Measurements from ENCODE around the gene CD83.

The CD83 gene

DNA sequence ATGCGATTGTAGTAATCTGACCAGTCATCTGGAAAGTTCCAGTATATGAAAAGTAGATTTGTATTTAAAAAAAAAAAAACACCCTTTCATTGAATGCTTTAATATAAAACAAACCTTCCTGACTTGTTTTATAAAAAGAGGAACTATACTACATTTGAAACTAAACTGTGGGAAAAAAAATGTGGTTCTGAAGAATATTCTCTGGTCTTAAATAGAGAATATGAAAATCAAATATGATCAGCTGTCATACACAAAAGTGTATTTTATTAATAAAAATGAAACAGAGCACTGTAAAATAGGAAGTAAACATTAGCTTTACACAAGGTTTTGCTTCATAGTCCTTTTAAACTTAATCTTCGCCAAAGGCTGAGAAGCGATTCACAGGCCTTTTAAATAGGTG, 25.3 kb upstream of the CD83 start:
- no peak for DNase-seq

DNA sequence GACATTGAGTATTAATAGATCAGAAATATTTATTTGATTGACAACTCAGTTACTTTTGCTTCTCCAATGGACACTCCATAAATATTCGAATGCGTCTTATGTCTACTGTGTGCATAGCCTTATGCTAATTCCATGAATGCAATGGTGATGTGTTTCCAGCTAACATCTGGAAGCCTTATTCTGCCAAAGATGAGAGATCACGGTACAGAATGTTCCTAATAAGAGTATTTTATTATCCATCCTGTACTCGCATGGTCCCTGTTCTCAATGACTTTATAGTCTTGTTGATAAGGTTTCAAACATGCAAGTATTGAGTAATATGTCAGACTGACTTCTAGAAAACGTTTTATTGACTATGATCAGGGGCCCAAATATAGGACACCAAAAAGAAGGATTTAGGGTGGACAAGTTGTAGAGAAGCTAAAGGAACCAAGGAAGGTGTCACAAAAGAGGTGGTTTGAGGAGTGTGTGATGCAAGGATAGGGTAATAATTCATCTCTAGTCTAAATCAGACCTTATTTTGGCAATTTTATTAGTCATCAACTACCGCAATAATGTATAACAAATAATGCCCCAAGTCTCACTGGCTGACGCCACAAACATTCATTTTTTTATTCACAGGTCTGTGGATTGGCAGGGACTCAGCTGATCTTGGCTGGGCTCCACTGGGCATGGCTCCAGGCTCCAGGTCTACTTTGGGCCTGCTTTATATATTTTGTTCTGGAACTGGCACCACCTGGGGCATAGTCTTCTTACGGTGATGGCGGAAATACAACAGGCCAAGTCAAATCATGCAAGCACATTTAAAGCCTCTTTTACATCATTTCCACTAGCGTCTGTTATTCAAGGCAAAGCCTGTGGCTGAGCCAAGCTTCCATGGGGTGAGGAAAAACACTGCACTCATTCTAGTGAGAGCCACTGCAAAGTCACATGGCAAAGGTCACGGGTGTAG, 24.5 kb upstream of the CD83 start:
- no peak for DNase-seq

DNA sequence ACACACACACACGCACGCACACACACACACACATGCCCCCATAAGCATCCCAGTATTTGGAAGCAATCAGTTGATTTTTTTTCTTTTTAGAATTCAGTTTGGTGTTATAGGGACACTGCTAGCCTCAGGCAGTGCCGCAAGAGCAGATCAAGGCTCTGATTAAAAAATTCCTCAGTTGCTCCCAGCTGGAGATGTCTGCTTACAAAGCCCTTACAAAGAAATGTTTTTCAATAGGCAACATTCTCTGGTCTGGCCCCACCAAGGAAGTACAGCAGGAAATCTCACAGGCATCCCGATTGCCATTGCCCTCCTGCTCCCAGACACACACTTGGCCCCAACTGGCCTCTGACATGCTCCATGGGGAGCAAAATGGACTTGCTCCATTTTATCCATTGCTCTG, 22.9 kb upstream of the CD83 start:
- DNase-seq = no peak

- DNase-seq = no peak
These were observed 22.1 kb upstream of the CD83 start for GRCh38 chr6:14095437-14095836.

DNA sequence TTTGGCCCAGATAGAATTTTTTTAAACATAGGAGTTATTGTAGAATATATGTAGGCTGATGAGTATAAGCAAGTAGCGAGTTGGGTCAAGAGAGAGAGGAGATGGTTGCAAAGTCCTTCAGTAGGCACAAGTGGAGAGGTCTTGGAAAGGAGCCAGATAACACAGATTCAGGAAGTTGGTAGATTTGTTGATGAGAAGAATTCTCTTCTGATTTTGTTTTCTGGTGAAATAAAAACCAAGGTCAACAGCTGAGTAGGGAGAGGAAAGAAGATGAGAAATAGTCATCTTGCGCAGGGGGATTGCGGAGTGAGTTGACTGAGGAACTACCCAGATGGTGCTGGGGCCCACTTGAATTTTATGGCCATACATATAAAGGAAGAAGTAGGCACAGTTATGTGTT, 17.4 kb upstream of the CD83 start:
- DNase-seq = peak; percentile 79

DNA sequence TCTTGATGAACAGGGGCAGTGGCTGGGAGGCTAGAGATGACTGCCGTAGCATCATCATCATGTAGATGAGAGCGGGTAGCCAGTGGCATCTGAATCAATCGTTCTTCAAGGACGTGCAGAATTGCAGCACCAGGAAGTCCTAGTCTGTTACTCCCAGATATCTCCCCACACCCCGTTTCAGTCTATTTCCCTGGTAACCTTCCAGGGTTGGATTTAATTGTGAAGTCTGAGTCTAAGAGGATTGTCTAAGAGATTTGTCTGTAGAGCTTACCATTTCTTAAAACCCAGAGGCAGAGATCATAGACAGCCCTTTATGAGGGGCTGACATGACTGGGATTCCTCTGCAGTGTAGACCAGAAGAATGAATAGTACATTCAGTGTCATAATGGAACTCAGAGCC, 16.6 kb upstream of the CD83 start:
- DNase-seq = no peak

GRCh38 chr6:14102383-14102782, 15.2 kb upstream of the CD83 start:
- DNase-seq = no peak

DNA sequence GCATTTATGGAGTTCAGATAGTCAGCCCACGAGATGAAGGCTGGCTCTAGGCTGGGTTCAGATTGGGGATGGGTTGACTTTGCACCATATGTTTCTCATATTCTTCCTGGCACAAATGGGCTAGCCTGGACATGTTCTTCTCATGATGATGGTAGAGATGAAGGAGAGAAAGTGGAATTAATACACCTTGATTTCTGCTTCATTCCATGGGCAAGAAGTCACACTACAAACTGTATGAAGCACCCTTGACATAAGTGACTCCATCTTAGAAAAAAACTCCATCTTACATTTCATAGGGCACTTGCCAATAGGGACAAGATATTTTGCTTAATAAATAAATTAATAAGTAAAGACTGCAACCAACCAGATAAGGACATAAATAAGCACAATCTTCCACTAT, 12.0 kb upstream of the CD83 start:
- DNase-seq = no peak

DNA sequence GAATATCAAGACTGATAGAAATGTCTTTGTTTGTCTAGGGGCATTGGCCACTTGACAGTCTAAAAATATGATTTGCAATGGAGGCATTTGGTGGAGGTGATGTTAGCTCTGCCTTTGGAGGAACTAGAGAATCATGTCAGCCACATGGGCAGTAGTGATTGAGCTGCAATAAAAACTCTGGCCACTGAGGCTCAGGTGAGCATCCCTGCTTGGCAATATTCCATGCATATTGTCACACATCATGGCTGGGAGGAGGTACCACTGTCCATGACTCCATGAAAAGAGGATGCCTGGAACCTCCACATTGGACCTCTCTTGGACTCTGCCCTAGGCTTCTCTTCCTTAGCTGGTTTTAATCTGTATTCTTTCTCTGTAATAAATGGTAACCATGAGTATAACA, 10.6 kb upstream of the CD83 start:
- DNase-seq = no peak

DNA sequence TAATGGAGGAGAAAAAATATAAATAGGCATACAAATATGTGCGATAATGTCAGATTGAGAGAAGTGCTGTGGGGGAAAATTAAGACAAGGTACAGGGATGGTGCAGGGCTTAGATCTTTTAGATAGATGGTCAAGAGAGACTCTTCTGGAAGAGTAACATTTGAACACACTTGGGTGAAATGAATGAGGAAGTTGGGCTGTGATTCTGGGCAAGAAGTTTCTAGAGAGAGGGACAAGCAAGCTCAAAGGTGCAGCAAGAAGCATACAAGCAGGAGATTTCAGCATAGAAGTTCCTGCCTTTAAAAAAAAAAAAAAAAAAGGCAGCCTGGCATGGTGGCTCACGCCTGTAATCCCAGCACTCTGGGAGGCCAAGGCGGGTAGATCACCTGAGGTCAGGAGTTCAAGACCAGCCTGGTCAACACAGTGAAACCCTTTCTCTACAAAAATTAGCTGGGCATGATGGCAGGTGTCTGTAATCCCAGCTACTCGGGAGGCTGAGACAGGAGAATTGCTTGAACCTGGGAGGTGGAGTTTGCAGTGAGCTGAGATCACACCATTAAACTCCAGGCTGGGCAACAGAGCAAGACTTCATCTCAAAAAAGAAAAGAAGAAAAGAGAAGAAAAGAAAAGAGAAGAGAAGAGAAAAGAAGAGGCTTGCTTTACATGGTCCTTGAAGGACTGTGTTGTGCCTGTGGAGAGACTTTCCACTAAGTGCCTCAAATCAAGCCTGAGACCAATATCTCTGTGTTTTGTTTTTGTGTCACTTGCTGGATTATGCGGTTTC, 9.7 kb upstream of the CD83 start:
- no peak for DNase-seq

- peak; percentile 84 for DNase-seq
These were observed 8.8 kb upstream of the CD83 start for GRCh38 chr6:14108571-14109410.

DNA sequence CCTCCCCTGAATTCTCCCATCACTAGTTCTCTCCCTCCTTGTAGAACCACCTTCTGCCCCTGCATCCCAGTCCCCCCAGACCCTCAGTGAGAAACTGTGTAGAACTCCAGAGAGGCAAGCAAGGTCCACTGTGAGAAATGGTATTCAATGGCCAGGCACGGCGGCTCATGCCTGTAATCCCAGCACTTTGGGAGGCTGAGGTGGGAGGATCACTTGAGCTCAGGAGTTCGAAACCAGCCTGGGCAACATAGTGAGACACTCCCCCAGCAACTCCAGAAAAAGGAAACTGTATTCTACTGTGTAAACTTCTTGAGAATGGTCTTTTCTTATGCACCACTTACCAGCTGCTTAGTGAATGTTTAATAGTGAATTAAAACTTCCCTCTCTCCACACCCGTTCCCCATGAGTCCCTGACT, 8.2 kb upstream of the CD83 start:
- DNase-seq = no peak

DNA sequence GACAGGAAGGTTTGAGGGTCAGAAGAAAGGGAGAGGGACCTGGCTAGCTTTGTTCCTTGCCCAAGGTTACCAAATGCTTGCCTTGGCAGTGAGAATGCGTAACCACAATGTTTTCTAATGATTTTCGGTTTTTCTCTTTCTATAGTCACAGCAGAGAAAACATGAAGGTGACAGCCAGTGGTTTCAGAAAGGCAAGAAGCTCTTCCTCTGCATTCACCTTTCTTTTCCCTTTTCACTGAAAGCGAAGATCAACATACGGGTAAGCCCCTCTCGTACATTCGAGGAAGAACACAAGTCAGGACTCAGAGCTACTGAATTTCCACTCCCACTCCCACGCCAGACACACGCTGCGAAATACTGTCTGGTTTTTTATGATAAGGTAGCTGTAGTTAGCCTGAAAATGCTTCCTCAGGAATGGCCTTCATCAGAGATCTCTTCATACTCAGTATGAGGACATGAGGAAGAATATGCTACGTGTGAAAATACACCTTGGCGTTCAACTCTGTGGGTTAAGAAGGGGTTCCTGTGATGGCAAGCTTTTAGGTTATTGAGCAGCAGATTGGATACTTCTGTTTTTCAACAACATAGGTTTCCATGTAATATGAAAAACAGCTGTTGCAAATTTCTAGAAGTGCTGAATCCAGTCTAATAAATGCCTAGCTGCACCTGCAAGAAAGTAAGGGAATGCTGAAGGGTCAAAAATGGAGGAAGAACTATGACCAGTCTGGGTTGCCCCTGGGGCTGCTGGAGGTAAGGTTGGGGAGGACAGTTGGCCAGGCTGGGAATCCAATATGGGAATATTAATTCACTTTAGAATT, 7.4 kb upstream of the CD83 start:
- peak; percentile 75 for DNase-seq

- no peak for DNase-seq
These were observed 3.6 kb upstream of the CD83 start for GRCh38 chr6:14113976-14114375.

DNA sequence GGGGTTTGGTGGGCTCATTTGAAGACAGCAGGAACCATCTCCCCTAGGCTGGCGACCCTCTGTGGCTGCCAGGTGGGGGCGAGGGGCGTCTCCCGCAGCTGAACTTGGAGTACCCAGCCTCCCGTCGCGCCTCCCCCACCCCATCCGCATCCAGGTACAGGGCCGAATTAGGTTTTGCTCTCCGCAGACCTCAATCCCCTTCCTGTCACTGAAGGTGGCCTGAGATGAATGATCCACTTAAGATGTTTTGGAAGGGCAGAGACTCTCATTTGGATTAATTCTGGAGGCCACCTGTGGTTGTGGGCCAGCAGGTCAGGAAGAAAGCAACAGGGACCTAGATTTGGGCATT, 493 bp downstream of the CD83 start:
- DNase-seq = no peak

- no peak for DNase-seq
These were observed 874 bp downstream of the CD83 start for GRCh38 chr6:14118446-14118845.

DNA sequence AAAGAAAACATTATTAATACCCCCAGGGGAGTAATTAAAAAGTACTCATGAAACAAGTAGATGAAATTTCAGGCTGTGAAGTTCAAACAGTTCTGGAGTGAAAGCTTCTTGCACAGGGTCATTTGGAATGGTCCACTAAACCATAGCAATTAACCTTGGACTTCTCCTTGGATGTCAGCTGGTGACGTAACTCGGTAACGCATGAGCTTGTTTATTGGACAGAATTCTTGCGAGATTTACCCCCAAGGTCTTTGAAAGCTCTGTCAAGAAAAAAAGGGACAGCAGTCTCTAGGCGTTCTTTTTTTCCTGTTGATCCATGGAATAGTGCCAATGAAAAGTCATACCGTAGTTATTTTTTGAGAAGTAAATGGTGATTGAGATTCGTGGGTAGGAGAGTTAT, 2.2 kb downstream of the CD83 start:
- DNase-seq = no peak

- no peak for DNase-seq
These were observed 3.0 kb downstream of the CD83 start for GRCh38 chr6:14120546-14120945.

DNA sequence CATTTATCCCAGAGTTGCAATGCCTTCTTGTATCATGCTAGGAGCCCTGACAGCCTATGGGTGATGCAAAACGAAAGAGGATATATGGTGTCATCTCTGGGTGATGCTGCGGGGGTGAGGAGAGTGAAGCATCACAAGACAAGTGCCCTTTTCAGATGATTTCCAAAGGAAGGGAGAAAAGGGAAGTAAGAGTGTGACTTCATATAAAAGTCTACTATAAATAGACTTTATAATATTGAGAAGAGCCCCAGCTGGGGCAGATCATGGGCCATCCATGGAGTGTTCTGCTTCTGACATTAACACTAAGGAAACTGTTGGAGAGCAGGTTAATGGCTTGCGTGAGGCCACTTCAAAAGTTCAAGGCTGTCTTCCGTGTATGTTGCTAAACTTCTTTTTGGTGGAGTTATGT, 4.4 kb downstream of the CD83 start:
- peak; percentile 54 for DNase-seq

DNA sequence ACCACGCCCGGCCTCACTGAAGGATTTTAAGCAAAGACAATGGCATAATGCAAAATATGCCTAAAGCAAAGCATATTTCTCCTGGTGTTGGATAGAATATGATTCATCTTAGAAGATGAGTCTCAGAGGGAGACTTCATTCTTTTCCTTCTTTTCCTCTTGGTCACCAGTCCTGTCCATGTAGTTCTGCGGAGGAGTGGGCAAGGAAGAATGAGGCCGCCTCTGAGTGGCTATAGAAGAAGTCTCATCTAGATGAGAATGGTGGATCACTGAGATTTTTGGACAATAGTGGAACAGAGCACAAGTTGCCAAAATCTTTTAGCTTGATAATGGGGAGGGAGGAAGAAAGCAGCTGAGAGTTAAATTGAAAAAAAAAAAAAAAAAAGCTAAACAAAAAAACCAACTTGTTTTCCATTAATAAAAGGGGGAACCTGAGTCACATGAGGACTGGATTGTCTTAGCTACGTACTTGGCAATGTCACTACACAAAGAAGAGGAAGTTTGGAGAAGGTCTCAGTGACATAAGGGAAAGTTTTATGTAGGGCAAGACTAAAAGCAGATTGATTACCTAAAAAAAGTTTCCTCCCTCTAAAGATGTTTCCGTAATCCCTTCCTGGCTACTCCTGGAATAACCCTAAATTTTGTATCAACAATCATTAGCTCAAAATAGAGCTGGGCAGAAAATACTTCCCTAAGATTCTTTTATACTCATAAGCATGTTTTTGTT, 6.0 kb downstream of the CD83 start:
- no peak for DNase-seq

- DNase-seq = no peak
These were observed 7.8 kb downstream of the CD83 start for GRCh38 chr6:14125346-14125745.

GRCh38 chr6:14126191-14126590, 8.6 kb downstream of the CD83 start:
- DNase-seq = no peak

All from RPMI8226 (cell line).